Stimulated activated CD4-positive, alpha-beta T cell treated with anti-CD3 and anti-CD28 coated beads, Interleukin-1b, Interleukin-23, amount 100 ng/mL, for 24 hours (primary cell): Measurements from ENCODE around the gene MAPK8IP3.
A peak's percentile ranks its signal among the peaks of the same experiment; 100 is the strongest.

Experiments
- DNase-seq, 4 experiments: peaks; one replicate each; pipeline ENCODE4 v3.0.0-alpha.2; 2020; ENCODE audit warnings: low read depth in 4 of 4, low spot score in 1 of 4

MAPK8IP3 gene

DNA sequence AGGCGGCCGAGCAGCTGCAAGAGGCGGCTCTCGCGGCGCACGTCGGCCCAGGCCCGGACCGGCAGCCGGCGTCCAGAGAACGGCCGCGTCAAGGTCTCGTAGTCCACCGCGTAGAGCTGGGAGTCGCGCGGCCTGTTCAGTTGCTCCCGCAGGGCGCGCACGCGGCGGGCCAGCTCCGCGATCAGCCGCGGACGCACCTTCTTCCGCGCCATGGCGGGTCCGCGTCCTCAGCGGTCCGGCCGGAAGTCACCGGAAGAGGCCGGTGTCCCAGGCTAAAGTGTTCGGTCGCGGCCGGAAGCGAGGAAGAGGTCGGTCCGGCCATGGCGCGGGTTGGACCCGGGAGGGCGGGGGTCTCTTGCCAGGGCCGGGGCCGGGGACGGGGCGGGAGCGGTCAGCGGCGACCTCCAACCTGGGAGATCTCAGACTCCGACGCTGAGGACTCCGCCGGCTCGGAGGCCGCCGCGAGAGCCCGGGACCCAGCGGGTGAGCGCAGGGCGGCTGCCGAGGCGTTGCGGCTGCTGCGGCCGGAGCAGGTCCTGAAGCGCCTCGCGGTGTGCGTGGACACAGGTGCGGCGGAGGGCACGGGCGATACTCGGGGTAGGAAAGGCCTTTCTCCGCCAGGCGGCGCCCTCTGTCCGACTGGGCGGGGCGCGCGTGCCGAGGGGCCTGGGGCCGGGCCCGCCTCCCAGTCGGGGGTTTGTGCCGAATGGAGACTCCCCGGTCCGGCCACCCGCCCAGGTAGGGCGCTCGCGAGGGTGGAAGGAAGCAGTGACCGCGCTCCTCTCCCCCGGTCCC lies 67.1 kb downstream of the MAPK8IP3 start, which contains the start of gene MRPS34:
MRPS34 (minus strand) TSS at position 227 of the 795 bp plus-strand sequence; CDS start at position 212, 15 bp downstream.
- peak; percentile 59 to 77 (median 67) for DNase-seq

DNA sequence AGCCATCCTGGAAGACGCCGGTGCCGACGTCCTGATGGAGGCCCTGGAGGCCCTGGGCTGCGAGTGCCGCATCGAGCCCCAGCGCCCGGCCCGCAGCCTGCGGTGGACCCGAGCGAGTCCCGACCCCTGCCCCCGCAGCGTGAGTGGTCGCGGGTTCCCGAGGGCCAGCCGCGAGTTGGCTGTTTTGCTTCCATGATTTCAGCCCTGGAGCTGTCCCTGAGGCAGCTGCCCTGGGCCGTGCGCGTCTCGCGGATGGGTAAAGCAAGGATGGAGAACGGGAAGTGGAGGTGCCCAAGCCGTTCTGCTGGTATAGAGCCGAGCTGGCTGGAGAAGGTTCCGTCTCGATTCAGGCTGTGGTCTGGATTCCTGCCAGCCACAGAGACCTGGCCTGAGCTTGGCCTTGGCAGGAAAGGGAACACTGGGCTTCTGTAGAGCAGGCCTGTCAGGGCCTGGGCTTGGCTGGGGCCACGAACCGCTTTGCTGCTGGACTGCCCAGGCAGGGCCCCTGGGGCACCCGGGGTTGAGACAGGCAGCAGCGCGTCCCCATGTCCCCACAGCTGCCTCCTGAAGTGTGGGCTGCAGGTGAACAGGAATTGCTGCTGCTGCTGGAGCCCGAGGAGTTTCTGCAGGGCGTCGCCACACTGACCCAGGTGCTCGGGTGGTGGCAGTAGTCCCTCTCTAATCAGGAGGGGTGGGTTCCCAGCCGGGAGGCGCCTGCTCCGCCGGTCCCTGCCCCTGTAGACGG lies 67.9 kb downstream of the MAPK8IP3 start:
- no peak for DNase-seq

- DNase-seq, result no peak
Observed at GRCh38 chr16:1774448-1774780, 68.4 kb downstream of the MAPK8IP3 start.

DNA sequence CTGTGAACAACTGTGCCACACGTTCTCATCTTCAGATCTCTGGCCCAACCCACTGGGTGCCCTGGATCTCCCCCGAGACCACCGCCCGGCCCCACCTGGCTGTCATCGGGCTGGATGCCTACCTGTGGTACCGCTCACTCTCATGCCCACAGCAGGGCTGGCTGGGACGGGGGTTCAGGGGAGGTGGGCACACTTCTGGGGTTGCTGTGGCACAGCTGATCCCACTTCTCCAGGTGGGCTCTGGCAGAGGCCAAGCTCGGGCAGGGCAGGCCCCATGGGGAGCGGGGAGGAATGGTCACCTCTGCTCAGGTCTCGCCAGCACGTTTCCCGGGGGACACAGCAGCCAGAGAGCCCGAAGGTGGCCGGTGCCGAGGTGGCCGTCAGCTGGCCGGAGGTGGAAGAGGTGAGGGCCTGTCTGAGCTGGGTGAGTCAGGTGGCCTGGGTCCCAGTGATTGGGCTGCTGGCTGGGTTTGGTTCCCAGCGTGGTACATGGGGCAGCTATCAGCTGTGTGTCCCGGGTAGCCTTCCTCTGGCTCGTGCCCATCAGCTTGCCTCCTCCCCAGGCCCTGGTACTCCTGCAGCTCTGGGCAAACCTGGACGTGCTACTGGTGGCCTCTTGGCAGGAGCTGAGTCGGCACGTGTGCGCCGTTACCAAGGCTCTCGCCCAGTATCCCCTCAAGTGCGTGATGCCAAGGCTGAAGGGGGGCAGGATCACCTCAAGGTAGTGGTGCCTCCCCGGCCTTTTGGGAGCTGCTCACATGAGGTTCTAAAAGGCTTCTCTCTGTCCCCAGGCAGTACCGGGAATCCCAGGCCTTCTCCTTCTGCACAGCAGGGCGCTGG lies 69.2 kb downstream of the MAPK8IP3 start:
- DNase-seq, result no peak

DNA sequence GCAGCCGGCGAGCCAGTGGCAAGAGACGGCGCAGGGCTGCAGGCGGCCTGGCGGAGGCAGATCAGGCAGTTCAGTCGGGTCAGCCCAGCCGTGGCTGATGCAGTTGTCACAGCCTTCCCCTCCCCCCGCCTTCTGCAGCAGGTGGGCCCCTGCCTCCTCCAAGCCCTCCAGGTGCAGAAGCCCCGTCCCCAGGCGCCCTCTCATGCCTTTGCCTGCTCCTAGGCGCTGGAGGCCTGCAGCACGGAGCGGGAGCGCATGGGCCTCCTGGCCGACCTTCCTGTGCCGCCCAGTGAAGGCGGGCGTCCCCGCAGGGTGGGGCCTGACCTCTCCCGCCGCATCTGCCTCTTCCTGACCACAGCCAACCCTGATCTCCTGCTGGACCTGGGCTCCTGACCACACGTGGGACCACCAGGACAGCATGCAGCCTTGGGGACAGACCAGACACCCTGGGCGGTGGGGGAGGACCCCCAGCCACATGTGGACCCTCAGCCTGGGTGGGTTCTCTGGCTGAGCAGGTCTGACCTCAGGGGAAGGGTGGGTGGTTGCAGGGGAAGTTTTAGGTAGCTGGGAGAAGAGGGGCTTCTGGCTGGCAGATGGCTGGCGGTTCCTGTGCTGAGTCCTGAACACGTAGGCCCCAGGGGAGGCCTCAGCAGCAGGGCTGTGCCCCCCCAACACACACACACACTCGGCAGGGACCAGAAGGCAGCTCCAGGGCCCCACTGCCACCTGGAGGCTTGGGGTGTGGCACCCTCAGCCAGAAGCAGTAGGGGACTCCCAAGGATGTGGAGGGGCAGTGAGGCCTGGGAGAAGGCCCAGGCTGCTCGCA lies 70.1 kb downstream of the MAPK8IP3 start:
- no peak for DNase-seq

DNA sequence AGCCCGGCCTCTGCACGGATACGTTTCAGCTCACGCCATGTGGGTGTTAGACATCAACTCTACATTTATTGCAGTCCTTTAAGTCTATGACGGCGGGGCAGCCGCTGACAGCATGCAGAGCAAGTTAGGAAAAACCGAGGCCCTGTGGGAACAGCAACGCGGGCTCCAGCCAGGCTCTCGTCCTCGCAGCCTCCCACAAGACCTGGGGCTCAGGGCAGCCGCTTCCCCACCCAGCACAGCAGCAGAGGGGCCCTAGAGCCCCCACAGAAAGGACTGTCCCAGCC lies 70.6 kb downstream of the MAPK8IP3 start:
- DNase-seq, result no peak

- DNase-seq, result no peak
Observed at GRCh38 chr16:1776991-1777374, 71.0 kb downstream of the MAPK8IP3 start.

DNA sequence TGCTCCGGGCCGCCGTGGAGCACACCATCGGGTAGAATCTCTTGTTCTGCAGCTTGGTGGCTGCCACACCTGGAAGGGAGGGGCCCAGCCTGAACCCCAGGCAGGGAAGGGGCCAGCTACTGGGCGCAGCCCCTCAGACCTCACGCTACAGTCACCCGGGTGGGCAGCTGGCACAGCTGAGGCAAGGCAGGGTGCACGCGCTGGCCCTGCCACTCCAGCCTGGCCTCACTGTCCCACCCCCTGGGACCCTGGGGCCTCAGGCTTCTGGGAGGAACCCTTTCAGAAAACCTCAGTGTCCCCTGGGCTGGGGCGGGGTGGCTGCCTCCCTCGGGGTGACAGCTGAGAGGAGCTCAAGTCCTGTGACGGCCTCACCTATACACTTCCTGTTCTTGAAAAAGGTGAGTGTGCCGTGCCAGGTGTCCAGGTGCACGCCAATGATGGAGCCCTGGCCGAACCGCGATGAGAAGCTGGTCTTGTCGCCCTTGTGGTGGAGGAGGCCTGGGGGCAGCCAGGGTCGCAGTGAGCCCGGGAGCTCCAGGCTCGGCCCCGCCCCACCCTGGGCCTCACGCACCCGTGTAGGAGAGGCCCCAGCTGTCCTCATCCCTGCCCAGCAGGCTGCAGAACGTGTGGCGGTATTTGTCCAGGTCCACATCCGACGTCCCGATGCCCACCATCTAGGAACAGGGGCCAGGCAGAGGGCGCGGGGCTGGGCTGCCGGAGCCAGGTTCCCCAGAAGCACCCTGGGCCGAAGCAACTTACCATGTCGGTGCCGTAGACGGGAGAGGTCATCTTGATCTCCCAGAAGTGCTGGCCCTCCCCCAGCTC lies 71.6 kb downstream of the MAPK8IP3 start:
- no peak for DNase-seq

DNA sequence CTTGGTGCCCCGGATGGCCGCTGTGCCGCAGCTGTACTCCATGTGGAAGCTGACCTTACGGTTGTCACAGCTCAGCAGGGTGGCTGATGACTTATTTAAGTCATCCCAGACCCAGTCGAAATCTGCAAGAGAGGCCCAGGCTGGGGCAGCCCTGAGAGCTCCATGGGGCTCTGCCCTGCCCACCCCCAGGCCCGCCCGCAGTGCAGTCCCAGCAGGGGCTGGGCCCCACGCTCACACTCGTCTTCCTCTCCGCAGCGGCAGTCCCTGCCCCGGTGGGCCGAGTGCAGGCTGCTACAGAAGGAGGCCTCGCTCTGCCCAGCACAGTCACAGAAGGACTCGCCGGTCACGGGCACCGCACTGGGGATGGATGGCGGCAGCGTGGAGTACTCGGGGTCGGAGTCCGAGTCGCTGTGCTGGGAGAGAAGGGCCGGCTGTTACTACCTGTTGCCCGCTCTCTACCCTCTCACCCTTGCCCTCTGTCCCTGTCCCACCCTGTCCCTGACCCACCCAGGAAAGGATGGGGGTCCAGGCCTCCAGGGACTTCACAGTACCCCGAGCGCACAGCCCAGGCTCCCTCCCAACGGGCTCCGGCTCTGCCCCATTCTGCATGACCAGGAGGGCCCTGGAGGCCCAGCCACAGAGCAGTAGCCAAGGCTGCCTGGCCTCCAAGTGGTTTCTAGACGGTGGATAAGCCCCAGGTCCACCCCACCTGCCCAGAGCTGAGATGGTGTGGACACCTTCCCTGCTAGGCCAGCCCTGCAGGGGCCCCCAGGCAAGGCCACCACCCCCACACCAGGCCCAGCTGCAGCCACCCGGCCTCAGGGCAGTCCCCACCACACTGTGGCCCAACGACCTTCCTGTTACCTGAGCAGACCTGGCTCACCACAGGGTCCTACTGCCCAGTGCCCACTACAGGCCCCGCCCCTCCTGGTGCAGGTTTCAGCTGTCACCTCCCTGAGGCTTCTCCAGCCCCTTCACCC lies 72.5 kb downstream of the MAPK8IP3 start:
- no peak for DNase-seq

DNA sequence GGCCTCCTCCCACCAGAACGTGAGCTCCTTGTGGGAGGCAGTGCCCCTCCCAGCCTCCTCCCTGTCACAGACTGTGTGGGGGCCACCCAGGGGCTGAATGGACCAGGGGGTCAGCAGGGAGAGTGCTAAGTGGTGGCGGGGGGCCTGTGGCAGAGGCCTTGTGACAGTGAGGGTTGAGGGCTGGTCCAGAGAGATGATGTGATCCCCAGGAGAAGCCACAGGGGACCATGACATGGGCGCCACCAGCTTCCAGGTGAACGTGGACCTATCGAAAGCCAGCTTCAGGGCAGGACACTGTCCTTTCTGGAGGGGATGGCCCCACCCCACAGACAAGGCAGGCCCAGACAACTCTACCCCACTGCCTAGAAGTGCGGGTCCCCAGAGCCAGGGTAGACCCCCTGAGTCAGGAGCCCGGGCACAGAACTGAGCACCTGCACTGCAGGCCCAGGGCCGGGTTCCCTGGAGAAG lies 73.3 kb downstream of the MAPK8IP3 start:
- DNase-seq, result no peak

DNA sequence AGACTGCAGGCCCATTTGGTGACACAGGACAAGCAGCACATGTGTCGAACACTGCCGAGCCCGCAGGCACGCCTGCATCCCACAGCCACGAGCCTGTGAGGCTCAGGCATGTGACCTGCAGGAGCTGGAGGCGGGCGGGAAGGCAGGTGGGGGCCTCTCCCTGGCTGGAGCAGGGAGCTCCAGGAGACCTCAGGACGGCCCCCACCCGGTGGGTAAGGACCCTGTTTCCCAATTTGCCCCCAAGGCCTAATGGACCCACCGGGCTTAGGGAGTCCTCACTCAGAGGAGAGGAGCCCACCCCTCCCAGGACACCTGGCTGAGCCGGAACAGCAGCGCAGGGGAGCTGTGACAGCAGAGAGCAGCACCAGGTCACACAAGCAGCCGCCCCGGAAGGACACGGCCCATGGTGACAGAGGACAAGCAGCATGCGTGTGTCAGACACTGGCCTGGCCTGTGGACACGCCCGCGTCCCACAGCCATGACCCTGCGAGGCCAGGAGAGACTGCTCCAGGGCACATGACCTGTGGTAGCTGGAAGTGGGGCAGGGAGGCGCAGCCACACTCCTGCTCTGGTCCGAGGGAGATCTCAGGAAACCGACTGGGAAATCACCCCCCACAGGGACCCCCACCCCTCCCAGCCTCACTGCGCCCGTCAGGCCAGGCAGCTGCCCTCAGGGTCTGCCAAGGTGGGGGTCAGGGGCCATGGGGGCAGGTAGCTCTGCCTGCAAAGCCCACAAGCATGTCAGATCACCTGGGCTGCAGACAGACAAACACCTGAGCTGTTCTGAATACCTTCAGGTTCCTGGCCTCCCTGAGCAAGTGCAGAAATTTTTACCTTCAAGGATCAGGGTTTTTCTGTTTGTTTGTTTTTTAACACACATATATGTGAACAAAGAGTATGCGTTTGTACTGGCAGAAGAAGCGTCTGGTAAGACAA lies 74.0 kb downstream of the MAPK8IP3 start:
- DNase-seq, result no peak

GRCh38 chr16:1780677-1781072 lies 74.7 kb downstream of the MAPK8IP3 start:
- no peak for DNase-seq

- no peak for DNase-seq
Observed at GRCh38 chr16:1781254-1781653, 75.3 kb downstream of the MAPK8IP3 start.

DNA sequence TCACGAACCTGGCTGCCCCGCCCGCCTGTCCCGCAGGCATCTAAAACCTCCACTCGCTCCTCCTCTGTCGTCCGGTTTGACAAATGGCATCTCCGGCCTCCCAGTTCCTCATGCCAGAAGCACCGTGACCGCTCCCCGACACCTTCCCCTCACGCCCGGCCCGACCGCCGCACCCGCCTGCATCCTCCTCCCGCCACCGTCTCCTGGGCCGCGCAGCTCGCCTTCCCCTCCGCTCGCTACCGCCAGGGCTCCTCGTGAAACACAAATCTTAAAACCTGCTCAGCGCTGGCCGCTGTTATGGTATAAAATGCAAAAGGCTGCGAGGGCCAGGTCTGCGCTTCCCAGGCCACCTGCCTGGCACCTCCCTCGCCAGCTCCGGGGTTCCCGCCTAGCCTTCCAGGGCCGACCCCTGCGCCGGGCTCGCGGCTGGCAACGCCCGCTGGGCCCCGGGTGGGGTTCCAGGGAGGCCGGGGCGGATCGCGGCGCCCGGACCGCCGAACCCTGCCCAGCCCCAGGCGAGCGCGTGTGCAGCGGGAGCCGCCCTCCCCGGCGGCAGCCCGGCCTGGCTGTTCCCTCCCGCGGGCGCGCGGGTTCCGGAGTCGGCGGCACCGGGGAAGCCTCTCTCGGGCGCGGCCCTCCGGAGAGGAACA lies 75.9 kb downstream of the MAPK8IP3 start:
- DNase-seq, result no peak

DNA sequence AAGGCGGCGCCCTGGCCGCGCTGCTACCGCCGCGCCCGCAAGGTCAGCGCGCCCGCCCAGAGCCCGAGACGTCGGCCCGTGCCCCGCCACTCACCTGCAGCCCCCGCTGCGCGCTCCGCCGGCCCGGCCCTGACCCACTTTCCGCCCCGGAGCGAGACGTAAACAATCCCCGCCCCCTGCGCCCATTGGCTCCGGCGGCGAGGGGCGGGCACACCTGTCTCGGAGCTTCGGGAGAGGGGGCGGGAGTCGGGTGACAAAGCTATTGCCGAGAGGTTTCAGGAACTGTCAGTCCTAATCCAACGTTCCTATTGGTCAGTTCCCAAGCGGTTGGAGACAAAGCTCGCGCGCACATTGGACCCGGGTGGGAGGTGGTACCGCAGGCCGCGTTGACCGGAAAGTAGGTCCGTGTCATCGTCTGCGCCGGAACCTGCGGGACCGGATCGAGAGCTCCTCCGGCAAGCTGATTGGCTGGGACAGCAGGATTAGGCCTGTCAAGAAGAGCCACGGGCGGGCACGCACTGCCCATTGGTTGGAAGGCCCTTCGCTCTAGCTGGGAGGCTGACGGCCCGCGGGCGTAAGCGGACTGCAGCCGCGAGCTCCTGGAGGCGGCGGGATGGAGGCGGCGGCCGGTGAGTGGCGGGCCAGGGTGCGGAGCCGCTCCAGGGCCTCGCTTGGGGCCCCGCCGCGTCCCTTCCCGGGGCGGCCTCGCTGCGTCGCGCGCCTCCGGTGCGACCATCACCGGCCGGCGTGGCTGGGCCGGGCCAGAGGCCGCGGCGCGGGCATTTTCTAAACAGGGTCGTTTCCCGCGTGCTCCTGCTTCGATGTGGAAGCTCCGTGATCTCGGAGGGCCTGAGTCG lies 76.6 kb downstream of the MAPK8IP3 start, which contains the start of the genes NUBP2 and SPSB3:
NUBP2 (plus strand) TSS at position 553 of the 857 bp plus-strand sequence; CDS start at position 614, 61 bp downstream.
SPSB3 (minus strand) TSS at position 164 of the 857 bp plus-strand sequence. CDS start 1,088 bp downstream, outside the sequence.
- peak; percentile 89 to 98 (median 94) for DNase-seq
